NCI-H226 (cell line): ENCODE data around the gene DYNLRB1.
A peak's percentile ranks its signal among the peaks of the same experiment; 100 is the strongest.

Experiments used
- DNase-seq: peaks from one replicate; pipeline ENCODE4 v3.0.0-alpha.2; 2015

Gene DYNLRB1

GRCh38 chr20:34535301-34535840, 19.1 kb downstream of the DYNLRB1 start:
- no peak for DNase-seq

GRCh38 chr20:34535857-34536256, 19.6 kb downstream of the DYNLRB1 start:
- no peak for DNase-seq

- DNase-seq, result peak; percentile 1
Observed at GRCh38 chr20:34536798-34537394, 20.7 kb downstream of the DYNLRB1 start.

DNA sequence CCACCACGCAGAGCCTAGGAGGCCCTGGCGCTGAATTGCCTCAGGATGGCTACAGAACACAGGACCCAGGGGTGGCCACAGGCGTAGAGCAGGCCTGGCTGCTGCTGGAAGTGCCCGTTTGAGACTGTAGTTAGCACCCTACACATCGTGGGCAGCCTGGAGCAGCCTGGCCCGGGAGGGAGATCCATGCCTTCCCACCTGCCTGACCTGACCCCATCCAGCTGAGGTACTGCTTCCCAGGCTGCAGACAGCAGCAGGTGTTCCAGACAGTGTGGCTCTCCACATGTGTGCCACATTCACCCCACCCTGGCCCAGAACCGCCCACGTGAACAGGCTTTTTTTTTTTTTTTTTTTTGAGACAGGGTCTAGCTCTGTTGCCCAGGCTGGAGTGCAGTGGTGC, 21.4 kb downstream of the DYNLRB1 start:
- peak; percentile 1 for DNase-seq

GRCh38 chr20:34538671-34539123, 22.5 kb downstream of the DYNLRB1 start:
- peak; percentile 32 for DNase-seq

GRCh38 chr20:34539756-34540155, 23.5 kb downstream of the DYNLRB1 start:
- peak; percentile 0 for DNase-seq

DNA sequence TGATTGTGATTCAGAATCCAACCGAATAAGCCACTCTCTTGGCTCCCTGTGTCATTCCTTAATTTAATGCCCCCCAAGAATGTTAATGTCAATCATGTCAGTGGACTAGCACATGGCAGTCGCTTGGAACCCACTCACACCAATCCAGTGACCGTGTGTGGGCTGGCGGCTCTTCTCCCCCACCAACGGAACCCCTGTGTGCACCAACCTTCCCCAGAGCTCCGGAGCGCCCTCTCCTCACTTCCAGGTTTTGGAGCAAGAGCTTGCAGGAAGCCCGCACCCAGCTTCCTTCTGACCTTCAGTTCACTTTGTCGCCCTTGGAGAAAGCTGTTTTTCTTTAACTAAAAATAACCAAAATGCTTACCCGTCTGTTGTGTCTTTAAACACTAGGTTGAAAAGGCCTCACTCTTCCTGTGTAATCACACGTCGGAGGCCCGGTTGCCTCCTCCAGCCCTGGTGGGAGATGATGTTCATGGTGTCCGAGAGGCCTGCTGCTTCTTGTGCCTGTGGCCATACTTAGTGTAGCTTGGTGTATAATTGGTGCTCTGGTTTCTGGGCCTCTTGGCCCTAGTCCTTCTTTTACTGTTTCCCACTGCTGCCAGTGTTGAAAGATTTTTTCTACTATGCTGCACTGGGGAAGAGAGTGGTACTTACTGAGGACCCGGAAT, 24.5 kb downstream of the DYNLRB1 start:
- no peak for DNase-seq

GRCh38 chr20:34541264-34541901, 25.2 kb downstream of the DYNLRB1 start:
- peak; percentile 1 for DNase-seq

- DNase-seq, result no peak
Observed at GRCh38 chr20:34541917-34542316, 25.7 kb downstream of the DYNLRB1 start.

DNA sequence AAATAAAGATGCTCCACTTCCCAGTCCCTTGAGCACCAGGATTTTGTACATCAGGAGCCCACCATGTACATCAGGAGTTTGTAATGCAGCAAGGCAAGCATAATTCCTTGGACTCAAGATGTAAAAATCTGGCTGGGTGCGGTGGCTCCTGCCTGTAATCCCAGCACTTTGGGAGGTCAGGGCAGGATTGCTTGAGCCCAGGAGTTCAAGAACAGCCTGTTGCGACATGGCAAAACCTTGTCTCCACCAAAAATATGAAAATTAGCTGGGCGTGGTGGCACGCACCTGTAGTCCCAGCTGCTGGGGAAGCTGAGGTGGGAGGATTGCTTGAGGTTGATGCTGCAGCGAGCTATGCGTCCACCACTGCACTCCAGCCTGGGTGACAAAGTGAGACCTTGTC, 26.2 kb downstream of the DYNLRB1 start:
- DNase-seq, result no peak

DNA sequence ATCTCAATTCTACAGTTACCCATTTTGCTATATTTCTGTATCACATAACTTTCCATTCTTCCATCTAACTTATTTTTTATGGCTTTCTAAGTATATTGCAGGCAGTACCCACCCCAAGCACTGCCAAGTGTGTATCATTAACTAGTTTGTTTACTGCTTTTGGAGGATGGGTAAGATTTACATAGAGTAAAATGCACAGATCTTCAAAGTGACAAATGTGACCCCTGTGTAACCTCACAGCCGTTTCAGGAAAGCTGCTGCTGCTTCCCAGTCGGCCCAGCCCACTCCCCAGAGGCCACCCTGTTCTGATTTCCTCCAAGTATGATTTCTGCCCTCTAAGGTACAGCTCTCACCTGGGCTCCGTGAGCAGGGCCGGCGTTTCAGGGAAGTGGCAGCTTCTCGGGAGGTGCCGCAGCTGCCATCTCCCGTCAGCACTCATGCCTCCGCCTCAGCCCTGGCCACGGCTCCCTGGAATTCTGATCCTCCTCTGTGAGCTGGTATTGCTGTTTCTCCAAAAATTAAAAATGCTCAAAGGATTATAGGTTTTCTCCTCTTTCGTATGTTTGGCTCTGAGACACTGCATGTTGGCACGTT, 27.3 kb downstream of the DYNLRB1 start:
- DNase-seq, result peak; percentile 0

DNA sequence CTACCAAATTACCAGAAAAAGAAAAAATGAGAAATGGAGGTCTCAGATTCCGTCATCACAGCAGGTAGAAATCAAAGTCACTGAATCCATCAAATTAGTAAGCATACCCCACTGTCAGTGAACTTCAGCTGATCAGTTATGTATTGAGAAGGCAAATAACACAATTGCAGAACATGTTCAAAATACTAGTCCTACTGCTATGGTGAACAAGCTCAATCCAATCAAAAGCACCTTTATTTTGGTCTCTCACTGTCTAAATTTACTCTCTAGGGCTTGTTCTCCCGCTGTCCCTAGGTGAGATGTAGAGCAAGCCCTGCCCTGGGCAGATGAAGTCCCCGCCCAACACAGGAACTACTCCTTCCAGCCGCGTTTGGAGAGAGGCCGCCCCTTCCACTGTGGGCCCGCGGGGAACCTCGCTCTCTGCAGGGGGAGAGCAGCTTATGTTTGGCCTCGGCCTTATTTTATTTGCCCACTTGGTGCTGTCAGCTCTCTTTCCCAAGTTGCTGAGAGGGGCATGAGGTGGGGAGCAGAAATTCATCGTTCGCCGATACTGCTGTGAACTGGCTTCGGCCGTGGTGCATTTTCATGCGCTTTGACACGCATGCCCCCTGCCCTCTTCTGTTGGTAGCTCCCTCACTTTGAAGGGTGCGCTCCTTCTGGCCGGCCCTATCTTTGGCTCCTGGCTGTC, 28.0 kb downstream of the DYNLRB1 start:
- DNase-seq, result peak; percentile 1

GRCh38 chr20:34546751-34547181, 30.5 kb downstream of the DYNLRB1 start:
- peak; percentile 0 for DNase-seq

DNA sequence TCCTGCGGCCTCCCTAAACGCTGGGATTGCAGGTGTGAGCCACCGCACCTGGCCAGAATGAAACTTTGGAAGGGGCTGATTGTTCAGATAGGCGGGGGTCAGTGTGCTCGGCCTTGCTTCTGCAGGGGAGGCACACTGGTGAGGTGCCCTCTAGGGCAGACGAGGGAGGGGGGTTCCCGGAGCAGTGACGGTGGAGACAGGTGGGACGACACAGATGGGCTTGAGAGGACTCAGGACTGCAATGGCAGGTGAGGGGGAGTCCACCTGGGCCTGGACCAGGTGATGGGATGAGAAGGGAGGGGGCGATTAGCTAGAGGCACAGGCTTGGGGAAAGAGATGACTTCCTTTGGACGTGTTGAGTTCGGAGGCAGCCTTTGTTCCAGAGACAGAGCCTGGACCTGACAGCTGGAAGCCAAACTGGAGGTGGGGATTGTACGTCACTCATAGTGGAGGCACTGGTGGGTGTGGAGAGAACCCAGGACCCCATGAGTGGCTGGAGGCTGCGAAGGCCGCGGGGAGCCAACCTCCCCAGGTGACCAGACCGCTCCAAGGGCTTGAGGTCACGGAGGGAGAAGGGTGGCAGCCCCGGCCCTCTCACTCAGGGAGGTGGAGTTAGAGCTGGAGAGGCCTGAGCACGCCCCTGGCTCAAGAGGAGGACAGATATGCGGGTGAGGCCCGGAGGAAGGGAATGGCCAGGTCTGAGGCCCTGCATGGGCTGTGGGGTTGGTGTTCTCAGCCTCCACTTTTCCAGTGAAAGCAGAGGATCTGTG, 31.8 kb downstream of the DYNLRB1 start:
- peak; percentile 0 for DNase-seq

GRCh38 chr20:34549291-34549928, 33.2 kb downstream of the DYNLRB1 start:
- DNase-seq, result peak; percentile 31

DNA sequence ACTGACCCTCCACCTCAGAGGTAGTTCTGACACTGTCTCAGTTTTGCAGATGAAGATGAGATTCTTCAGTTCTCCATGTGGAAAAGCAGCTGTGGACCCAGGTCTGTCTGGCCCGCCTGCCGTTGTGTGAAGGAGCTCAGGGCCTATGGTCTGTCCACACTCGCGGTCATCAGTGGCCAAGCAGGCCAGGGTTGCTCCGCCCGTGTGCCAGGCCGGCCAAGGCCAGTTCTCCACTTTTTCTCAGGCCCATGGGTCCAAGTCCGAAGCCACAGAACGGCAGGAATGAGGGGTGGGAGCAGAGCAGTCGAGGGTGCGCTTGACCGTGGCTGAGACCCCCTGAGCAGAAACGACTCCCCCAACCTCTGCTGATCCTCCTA, 33.7 kb downstream of the DYNLRB1 start:
- DNase-seq, result peak; percentile 0

GRCh38 chr20:34552569-34552968, 36.3 kb downstream of the DYNLRB1 start:
- DNase-seq, result no peak

DNA sequence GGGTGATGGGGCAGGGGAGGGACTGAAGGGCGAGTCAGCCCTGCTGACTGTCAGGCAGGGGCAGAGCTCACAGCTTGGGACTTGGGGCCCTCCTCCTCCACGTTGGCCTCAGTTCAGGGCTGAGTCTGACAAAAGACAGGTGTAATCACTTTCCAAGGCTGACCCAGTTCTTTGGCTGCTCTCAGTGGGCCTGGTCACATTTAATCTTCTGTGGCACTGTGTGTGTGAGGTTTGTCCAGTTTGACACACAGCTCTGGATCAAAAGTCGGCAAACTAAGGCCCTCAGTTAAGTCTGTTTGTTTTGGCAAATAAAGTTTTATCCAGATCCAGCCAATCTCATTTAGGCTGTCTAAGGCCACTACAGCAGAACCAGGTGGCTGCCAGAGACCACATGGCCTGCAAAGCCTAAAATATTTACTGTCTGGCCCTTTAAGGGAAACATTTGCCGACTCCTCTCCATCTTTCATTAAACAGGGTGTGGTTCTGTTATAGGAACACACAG, 37.2 kb downstream of the DYNLRB1 start:
- no peak for DNase-seq

- no peak for DNase-seq
Observed at GRCh38 chr20:34557936-34558319, 41.7 kb downstream of the DYNLRB1 start.

GRCh38 chr20:34558320-34559218, 42.3 kb downstream of the DYNLRB1 start, which contains the start of gene MAP1LC3A:
Gene MAP1LC3A (plus strand): TSS chr20:34558718. CDS start chr20:34558869, 151 bp downstream.
- peak; percentile 78 for DNase-seq
